Urothelium cell line (cell line): ENCODE results near the gene BID.

Source experiments
- DNase-seq: peaks from one replicate; pipeline ENCODE4 v3.0.0; 2011; ENCODE audit warnings: low spot score, mixed read lengths
- FAIRE-seq: peaks from 2 replicates; lab custom pipeline; 2011; peaks lifted over from hg19 to GRCh38; lab: Jason Lieb, UNC

Gene BID

DNA sequence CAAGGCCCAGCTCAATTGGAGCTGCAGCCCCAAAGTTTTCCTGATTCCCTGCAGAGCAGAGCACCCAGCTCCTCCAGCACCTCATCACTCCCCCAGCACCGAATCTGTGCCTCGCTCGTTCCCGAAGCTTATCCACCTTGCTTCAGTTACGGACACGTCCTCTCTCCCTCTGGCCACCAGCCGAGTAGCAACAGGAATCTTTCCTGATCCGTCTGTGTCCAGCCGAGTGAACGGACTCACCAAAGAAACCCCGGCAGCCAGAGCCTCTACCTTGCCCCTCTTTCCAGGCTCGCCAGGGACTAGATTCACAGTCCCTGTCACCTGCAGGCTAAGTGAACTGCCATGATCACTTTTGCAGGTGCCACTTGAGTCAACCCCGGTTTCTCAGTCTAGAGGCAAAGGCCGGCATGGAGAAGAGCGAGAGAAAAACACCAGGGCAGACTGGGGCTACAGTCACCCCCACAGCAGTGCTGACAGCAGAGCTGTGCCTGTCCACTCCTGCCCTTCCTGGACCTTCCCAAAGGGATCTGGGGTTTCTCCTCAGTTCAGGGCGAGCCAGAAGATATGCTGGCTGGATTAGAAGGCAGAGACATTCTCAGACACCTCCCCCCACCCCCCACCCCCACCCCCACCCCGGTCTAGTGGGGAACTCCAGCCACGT lies 32.3 kb downstream of the BID start:
- DNase-seq (no peak), FAIRE-seq (no peak)

DNA sequence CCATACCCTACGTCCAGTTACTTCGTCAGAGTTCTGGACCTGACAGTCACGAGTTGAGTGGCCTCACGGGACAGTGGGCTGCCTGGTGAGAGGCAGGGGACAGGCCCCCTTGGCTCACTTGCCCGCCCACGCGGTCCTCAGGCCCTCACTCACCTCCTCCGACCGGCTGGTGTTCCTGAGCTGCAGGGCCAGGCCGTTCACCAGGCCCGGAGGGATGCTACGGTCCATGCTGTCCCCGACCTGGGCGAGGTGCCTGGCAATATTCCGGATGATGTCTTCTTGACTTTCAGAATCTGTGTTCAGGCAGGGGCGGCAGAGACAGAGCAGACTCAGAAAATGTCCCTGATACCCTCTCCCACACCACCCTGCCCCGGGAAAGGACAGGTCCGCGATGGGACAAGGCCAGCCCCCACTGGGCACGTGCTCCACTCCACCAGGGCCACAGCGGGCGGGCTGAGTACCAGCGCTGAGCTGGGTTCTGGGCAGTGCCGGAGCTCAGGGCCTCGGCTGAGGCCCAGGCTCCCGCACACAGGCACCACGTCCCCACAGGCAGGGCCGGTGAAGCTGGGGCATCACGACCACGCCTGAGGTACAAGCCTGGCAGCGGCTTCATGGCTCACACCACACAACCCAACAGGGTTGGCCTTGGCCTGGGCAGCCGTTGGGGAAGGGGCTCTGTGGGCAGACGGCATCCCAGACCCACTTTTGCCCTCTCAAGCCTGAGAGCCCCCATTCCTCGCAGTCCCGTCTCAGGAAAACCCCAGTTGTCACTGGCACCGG lies 34.9 kb downstream of the BID start:
- FAIRE-seq, result no peak
- no peak for DNase-seq

- FAIRE-seq (no peak), DNase-seq (no peak)
Observed at GRCh38 chr22:17738386-17739128, 35.7 kb downstream of the BID start.

- DNase-seq, result no peak
- FAIRE-seq, result no peak
Observed at GRCh38 chr22:17734187-17734586, 40.1 kb downstream of the BID start.

GRCh38 chr22:17733466-17733865 lies 40.8 kb downstream of the BID start:
- DNase-seq (no peak), FAIRE-seq (no peak)

DNA sequence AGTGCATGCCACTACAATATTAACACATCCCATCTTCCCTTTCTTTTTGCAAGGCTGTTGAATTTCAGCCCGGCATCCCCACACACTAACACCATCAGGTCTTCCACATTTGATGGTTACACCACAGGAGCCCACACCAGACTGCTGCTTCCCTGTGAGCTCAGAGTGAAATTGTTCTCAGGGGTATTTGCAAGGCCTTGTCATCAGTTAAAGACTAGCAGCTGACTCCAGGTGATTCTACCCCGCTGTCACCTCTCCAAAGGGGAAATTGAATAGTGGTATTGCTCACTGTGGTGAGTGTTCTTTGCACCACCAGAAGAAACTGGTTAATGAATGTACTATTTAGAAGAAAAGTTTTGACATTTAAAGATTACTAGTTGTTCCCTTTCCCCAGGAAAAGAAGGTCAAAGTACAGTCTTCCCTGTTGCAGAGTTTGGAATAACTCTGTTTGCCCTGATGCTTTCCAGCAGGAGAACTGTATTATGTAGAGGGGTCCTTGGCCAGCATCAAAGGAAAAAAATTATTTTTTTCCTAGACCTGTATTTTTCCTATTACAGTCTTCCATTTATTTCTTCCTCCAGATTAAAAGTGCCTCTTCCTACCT lies 41.9 kb downstream of the BID start:
- no peak for FAIRE-seq
- DNase-seq, result no peak

- FAIRE-seq (no peak), DNase-seq (no peak)
Observed at GRCh38 chr22:17729561-17729960, 44.7 kb downstream of the BID start.

DNA sequence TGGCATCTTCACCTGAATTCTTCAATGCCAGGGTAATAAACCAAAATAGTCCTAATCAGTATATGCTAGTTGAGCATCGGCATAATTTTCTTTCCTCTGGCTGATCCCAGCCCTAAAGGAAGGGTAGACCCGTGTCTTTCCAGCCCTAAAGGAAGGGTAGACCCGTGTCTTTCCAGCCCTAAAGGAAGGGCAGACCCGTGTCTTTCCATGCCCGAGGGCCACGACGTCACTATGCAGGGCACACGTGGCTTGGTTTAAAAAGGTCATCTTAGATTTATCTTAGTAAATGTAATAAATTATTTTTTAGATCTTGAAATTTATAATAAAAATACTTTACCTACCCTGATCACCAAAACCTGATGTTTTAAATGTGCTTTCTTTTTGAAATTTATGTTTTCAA lies 45.5 kb downstream of the BID start:
- FAIRE-seq (no peak), DNase-seq (no peak)

GRCh38 chr22:17726928-17727897 lies 47.1 kb downstream of the BID start:
- FAIRE-seq, result no peak
- DNase-seq, result no peak

DNA sequence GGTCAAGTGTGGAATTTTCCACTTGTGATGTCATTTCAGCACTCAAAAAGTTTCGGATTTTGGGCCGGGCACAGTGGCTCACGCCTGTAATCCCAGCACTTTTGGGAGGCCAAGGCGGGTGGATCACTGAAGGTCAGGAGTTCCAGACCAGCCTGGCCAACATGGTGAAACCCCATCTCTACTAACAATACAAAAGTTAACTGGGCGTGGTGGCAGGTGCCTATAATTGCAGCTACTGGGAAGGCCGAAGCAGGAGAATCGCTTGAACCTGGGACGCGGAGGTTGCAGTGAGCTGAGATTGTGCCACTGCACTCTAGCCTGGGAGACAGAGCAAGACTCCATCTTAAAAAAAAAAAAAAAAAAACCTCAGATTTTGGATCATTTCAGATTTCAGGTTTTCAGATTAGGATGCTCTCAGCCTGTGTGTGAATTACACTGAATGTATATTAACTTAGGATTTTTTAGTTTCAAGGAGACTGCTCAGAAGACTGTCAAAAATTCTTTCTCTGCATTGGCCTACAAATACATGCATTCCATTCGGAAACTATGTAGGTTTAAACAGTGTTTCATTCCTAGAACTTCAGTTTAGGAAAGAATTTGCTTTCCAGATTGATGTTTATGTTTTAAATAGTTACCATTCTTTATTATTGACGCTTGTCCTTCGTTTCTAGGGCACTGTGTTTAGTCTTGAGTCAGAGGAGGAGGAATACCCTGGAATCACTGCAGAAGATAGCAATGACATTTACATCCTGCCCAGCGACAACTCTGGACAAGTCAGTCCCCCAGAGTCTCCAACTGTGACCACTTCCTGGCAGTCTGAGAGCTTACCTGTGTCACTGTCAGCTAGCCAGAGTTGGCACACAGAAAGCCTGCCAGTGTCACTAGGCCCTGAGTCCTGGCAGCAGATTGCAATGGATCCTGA lies 48.0 kb downstream of the BID start:
- DNase-seq (no peak), FAIRE-seq (no peak)

- no peak for FAIRE-seq
- DNase-seq, result no peak
Observed at GRCh38 chr22:17725500-17725796, 48.8 kb downstream of the BID start.

GRCh38 chr22:17724678-17725499 lies 49.4 kb downstream of the BID start:
- DNase-seq (no peak), FAIRE-seq (no peak)

- no peak for DNase-seq
- no peak for FAIRE-seq
Observed at GRCh38 chr22:17724241-17724640, 50.0 kb downstream of the BID start.

DNA sequence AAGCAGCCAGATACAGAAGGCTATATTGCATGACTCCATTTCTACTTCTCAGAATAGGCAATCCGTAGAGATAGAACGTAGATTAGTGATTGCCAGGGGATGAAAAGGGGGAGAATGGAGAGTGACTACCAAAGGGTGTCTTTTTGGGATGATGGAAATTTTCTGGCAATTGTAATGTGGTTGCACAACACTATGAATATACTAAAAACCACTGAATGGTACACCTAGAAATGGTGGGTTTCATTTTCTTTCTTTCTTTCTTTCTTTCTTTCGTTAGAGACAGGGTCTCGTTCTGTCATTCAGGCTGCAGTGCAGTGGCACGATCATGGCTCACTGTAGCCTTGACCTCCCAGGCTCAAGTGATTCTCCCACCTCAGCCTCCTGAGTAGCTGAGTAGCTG lies 54.4 kb downstream of the BID start:
- no peak for FAIRE-seq
- no peak for DNase-seq

GRCh38 chr22:17717708-17718107 lies 56.6 kb downstream of the BID start:
- FAIRE-seq (no peak), DNase-seq (no peak)

- no peak for FAIRE-seq
- no peak for DNase-seq
Observed at GRCh38 chr22:17716529-17716928, 57.7 kb downstream of the BID start.

GRCh38 chr22:17712441-17712840 lies 61.8 kb downstream of the BID start:
- no peak for FAIRE-seq
- no peak for DNase-seq

- FAIRE-seq (no peak), DNase-seq (no peak)
Observed at GRCh38 chr22:17710023-17710422, 64.2 kb downstream of the BID start.

DNA sequence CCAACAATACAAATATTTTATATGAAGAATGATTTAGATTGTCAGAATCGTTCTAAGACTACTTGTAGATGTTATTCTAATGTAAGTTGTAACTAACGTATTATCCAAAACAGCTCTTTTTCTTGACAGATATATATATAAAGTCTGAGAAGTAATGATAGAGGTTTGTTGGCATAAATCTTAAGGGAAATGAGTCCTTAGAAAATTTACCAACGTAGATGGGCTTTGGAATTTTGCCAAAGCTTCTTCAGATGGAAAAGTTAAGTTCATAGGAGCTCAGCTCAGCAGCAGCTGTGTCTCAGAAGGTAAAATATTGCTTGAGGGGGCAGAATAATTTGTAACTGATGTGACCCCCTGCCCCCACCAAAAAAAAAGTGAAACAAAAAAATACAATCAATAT lies 66.7 kb downstream of the BID start:
- FAIRE-seq, result no peak
- no peak for DNase-seq
